K562 (cell line): ENCODE data around the gene KIF1A. TPM values are rescaled to one million over a fixed set of nuclear protein-coding genes. Genes with fewer than 3 reads are reported as not detected.

Experiments
- ATAC-seq: fragments of 200-7000 bp; cut with Tn5 transposase; 3 replicates; pipeline ENCODE4 v1.9.1; 2020; ENCODE audit warnings: moderate library complexity
- BruUV-seq: library from RNA; stranded (reverse); fragments of 400-500 nt; replicated peaks from 2 replicates; lab custom pipeline; 2021; lab: Mats Ljungman, UMichigan
- CTCF ChIA-PET: fragments of 300-600 bp; formaldehyde crosslinking; extraction: SDS; loops from one replicate; lab custom pipeline; 2021; ENCODE audit warnings: low intra/inter-chr PET ratio; lab: Yijun Ruan, JAX
- POLR2A ChIA-PET: fragments of 300-600, 350-650 bp; sonication (Branson Sonifier 250); formaldehyde crosslinking; extraction: SDS; loops from one replicate; lab custom pipeline; 2021; ENCODE audit warnings: antibody characterized with exemption, inconsistent platforms; lab: Yijun Ruan, JAX
- DNase-seq, 4 experiments: peaks; one replicate each; pipeline versions ENCODE4 v3.0.0 to v3.0.0-alpha.2; 2011 to 2018; ENCODE audit warnings: low spot score in 3 of 4, mixed read lengths in 3 of 4; ENCODE audit errors: extremely low read depth in 1 of 4
- FAIRE-seq: peaks from 2 replicates; lab custom pipeline; 2011; peaks lifted over from hg19 to GRCh38; lab: Jason Lieb, UNC
- H2AFZ ChIP-seq: 2 replicates; pipeline ENCODE4 v1.6.0; 2011; ENCODE audit warnings: low read depth, low read length, control low read depth, inconsistent platforms
- H3K27ac ChIP-seq: fragments of 200-600 bp; 3 replicates; pipeline ENCODE4 v1.8.0; 2011; ENCODE audit warnings: low read depth, mild to moderate bottlenecking, control low read depth, inconsistent platforms, low read length, moderate library complexity, mixed read lengths; ENCODE audit errors: extremely low read depth
- H3K27me3 ChIP-seq, 2 experiments: fragments of 300-600 bp in 1 of 2; 2 replicates in 1 of 2; 3 replicates in 1 of 2; pipeline versions ENCODE4 v1.6.0 to v1.8.0; 2011; ENCODE audit warnings: inconsistent platforms in 2 of 2, low read length in 2 of 2, mild to moderate bottlenecking in 1 of 2, mixed read lengths in 1 of 2, moderate library complexity in 1 of 2; ENCODE audit not compliant: control insufficient read depth in 2 of 2, insufficient read depth in 2 of 2
- H3K36me3 ChIP-seq: fragments of 300-600 bp; 3 replicates; pipeline ENCODE4 v1.8.0; 2011; ENCODE audit warnings: mild to moderate bottlenecking, low read length, inconsistent platforms; ENCODE audit not compliant: control insufficient read depth, insufficient read depth
- H3K4me1 ChIP-seq, 2 experiments: fragments of 200-600 bp in 1 of 2; replicated peaks in 1 of 2; 2 replicates in 1 of 2; 3 replicates in 1 of 2; pipeline versions ENCODE4 v1.5.1 to v1.8.0; 2011; ENCODE audit warnings: inconsistent platforms in 2 of 2, low read length in 2 of 2, mild to moderate bottlenecking in 1 of 2, mixed read lengths in 1 of 2, moderate library complexity in 1 of 2; ENCODE audit not compliant: control insufficient read depth in 2 of 2, insufficient read depth in 2 of 2
- H3K4me2 ChIP-seq: 2 replicates; pipeline ENCODE4 v1.6.1; 2011; ENCODE audit warnings: low read length, control low read depth, inconsistent platforms, mixed read lengths; ENCODE audit not compliant: insufficient read depth
- H3K4me3 ChIP-seq: fragments of 200-600 bp; sonication (generic), shearing (Covaris generic); 2 replicates; pipeline ENCODE4 v1.5.1; 2016; ENCODE audit warnings: control low read depth, inconsistent platforms
- H3K79me2 ChIP-seq: fragments of 200-600 bp; 3 replicates; pipeline ENCODE4 v1.8.0; 2011; ENCODE audit warnings: low read length, inconsistent platforms; ENCODE audit not compliant: control insufficient read depth, insufficient read depth
- H3K9ac ChIP-seq, 2 experiments: 2 replicates each; pipeline versions ENCODE4 v1.6.0 to v1.6.1; 2011; ENCODE audit warnings: low read depth in 2 of 2, low read length in 2 of 2, control low read depth in 1 of 2, inconsistent platforms in 1 of 2, mild to moderate bottlenecking in 1 of 2, mixed read lengths in 1 of 2; ENCODE audit not compliant: insufficient read depth in 1 of 2
- H3K9me1 ChIP-seq: one replicate; pipeline ENCODE4 v1.6.0; 2011; ENCODE audit warnings: inconsistent platforms, mild to moderate bottlenecking, low read length, moderate library complexity; ENCODE audit not compliant: control insufficient read depth, insufficient read depth
- H3K9me3 ChIP-seq: replicated peaks from 2 replicates; pipeline ENCODE4 v1.5.1; 2011; ENCODE audit warnings: low read depth, low read length, inconsistent platforms; ENCODE audit not compliant: control insufficient read depth, insufficient read depth
- H4K20me1 ChIP-seq: replicated peaks from 2 replicates; pipeline ENCODE4 v1.6.1; 2011; ENCODE audit warnings: low read length, inconsistent platforms, mixed read lengths; ENCODE audit not compliant: control insufficient read depth, insufficient read depth
- ETV6 ChIP-seq, 3 experiments: fragments of 150-350 bp in 1 of 3; sonication (generic) in 1 of 3; formaldehyde crosslinking in 1 of 3; IDR thresholded peaks; 2 replicates each; pipeline versions ENCODE4 v1.6.1 to v1.8.0; 2014 to 2022; ENCODE audit warnings: borderline replicate concordance in 2 of 3, low read depth in 2 of 3, antibody characterized with exemption in 1 of 3, low read length in 1 of 3, mild to moderate bottlenecking in 1 of 3, missing genetic modification reagents in 1 of 3
- PYGO2 ChIP-seq: fragments of 450-650 bp; IDR thresholded peaks from 2 replicates; pipeline ENCODE4 v1.6.1; 2016; ENCODE audit warnings: mild to moderate bottlenecking, missing genetic modification characterization, moderate library complexity, missing compliant biosample characterization
- ZFP1 ChIP-seq: fragments of 450-650 bp; formaldehyde crosslinking; IDR thresholded peaks from 2 replicates; pipeline ENCODE4 v1.4.0; 2020; ENCODE audit warnings: mild to moderate bottlenecking, mixed read lengths
- WGBS: fragments of 100-300 bp; shearing (Covaris generic); methylation state at CpG from one replicate; pipeline ENCODE4 v1.1.6; 2016; ENCODE audit warnings: low coverage, mixed read lengths; ENCODE audit not compliant: insufficient coverage; ENCODE audit errors: missing lambda C conversion rate; 5-methylcytosine and 5-hydroxymethylcytosine counted together
- in situ Hi-C: fragments of 300-500 bp; cut with MboI; formaldehyde crosslinking; loops from 4 replicates; pipeline ENCODE4 v1.15.0; 2018; ENCODE audit warnings: inconsistent platforms, mixed read lengths
- intact Hi-C: fragments of 100-400 bp; cut with micrococcal nuclease; formaldehyde crosslinking; loops from 2 replicates; pipeline ENCODE4 v1.14.2; 2022
- polyA plus RNA-seq, 8 experiments: library from polyadenylated mRNA; depleted of rRNA in 4 of 8; stranded (reverse) in 5 of 8; unstranded in 3 of 8; fragments of >200 nt; fragmentation: Nextera tagmentation in 2 of 8; fragmentation: Illumina TruSeq in 1 of 8; extraction: Ambion mirVana in 2 of 8; extraction: Trizol in 1 of 8; gene quantifications; 2 replicates each; pipeline versions ENCODE4 v1.2.1 to v1.2.3, GENCODE V29; 2011 to 2014; ENCODE audit warnings: inconsistent platforms in 1 of 8, missing spikeins in 1 of 8
- total RNA-seq, 7 experiments: library from RNA; depleted of rRNA in 6 of 7; stranded (reverse); fragments of >200 nt in 6 of 7; fragmentation: Illumina TruSeq in 2 of 7; extraction: Trizol in 2 of 7; gene quantifications; 2 replicates each; pipeline versions ENCODE4 v1.2.1 to v1.2.3, GENCODE V29; 2011 to 2021; ENCODE audit warnings: low replicate concordance in 1 of 7
- TF ChIP-seq, protein P1 (sequence below): sonication (generic); formaldehyde crosslinking; IDR thresholded peaks from 2 replicates; pipeline ENCODE4 v1.8.1; 2022; ENCODE audit warnings: missing genetic modification reagents
- TF ChIP-seq, protein P2 (sequence below): fragments of 450-650 bp; formaldehyde crosslinking; IDR thresholded peaks from 2 replicates; pipeline ENCODE4 v1.4.0; 2020; ENCODE audit warnings: mild to moderate bottlenecking

KIF1A gene
- total and polyA plus RNA-seq, 9 of the 15 experiments (the other 6 are each of a cell fraction or from before 2014, with no cell fraction given) = 0.07 to 1.4 (median 0.45) TPM; not detected in 2

DNA sequence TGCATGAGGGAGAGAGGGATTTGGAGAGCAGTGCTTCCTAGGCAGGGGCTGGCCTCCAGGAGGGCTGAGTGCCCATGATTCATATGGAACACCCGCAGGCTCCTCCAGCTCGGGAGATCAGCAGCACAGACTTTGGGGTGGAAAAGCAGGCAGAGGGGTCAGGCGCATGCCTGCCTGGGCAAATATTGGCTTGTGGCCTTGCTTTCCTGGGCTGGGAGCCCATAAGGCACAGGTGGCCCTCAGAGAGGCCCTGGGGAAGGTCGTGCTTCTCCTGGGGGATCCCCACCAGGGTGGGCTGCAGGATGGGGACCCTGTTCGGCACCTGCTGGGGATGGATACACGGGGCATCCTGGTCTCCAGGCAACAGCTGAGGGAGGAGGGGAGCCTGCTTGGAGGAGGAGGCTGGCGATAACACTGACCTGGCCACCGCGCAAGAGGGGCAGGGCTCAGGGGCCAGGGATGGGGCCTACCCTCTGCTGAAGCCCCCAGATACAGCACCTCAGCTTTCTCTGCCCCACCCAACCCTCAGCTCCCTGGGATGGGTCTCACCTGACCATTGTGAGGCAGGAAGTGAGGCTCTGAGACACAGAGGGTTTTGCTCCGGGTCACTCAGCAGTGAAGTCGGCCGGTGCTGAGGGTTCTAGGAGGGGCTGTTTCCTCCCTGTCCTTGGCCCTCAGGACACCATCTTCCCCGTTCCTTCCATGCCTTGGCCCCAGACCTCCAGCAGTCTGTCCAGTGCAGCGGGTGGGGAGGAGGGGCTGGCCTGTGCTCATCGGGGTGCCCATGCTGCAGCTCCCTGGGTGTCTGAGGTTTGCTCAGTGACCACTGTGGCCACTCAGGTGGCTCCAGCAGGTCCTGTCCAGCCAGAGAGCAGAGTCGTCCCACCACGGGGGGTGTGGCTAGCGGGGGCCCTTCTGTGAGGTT lies 116.3 kb downstream of the KIF1A start (continued):
- TF ChIP-seq ETV6 (IDR thresholded peaks at IDR 0.05; ENCODE audit: borderline replicate concordance in 1 of 2, low read depth in 2 of 2, low read length in 1 of 2) = no peak
- TF ChIP-seq ETV6 (CRISPR knock-in tag; IDR thresholded peaks at IDR 0.05; ENCODE audit: borderline replicate concordance) = no peak
- TF ChIP-seq ZFP1 (CRISPR knock-in tag) = no peak
- no peak for TF ChIP-seq PYGO2
- TF ChIP-seq, protein P1, sequence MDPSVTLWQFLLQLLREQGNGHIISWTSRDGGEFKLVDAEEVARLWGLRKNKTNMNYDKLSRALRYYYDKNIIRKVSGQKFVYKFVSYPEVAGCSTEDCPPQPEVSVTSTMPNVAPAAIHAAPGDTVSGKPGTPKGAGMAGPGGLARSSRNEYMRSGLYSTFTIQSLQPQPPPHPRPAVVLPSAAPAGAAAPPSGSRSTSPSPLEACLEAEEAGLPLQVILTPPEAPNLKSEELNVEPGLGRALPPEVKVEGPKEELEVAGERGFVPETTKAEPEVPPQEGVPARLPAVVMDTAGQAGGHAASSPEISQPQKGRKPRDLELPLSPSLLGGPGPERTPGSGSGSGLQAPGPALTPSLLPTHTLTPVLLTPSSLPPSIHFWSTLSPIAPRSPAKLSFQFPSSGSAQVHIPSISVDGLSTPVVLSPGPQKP (CRISPR knock-in tag) = no peak

DNA sequence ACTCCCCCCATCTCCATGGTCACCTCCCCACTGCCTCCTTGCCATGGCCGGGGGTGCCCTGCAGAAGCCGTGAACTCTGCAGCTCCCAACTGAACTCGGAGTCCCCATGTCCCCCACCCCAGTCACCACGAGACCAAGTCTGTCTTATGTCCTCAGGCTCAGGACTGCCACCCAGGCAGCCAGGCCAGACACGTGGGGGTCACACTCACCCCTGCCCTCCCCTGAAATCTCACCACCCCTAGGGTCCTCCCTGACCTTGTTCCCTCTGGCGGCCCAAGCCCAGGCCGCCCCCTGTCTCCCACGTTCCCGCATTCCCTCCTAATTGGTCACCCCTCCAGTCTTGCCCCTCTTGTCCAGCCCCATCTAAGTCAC lies 117.4 kb downstream of the KIF1A start:
- H3K4me3 ChIP-seq = no peak overlapping the region
- no peaks in the 10 kb centered on the region for H3K9me1 ChIP-seq
- FAIRE-seq (no peak), ATAC-seq (no peak), DNase-seq (no peak)
- H3K36me3 ChIP-seq = no peaks in the 10 kb centered on the region
- no TSS peak for BruUV-seq
- no peak overlapping the region for H3K9ac ChIP-seq
- H3K9me3 ChIP-seq = no peaks in the 10 kb centered on the region
- H2AFZ ChIP-seq = no peak overlapping the region
- CTCF ChIA-PET = no interaction called here
- no peaks in the 10 kb centered on the region for H4K20me1 ChIP-seq
- in situ Hi-C loops (no loop called here), intact Hi-C loops (loop anchor here (10.0 kb wide), 1 partner anchor 188 kb away; no protein-coding TSS in a partner anchor)
- no peaks in the 10 kb centered on the region for H3K4me1 ChIP-seq
- WGBS = 0% methylated on average over 4 of the region's 9 CpGs
- TF ChIP-seq, protein P2, sequence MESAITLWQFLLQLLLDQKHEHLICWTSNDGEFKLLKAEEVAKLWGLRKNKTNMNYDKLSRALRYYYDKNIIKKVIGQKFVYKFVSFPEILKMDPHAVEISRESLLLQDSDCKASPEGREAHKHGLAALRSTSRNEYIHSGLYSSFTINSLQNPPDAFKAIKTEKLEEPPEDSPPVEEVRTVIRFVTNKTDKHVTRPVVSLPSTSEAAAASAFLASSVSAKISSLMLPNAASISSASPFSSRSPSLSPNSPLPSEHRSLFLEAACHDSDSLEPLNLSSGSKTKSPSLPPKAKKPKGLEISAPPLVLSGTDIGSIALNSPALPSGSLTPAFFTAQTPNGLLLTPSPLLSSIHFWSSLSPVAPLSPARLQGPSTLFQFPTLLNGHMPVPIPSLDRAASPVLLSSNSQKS = no peak
- H3K27me3 ChIP-seq = peaks cover 0 to 47% of the 10 kb centered on the region in 2 experiments; a peak in 4 of 5 replicates
- H3K79me2 ChIP-seq = no peaks in the 10 kb centered on the region
- H3K4me2 ChIP-seq = no peak overlapping the region
- no peak overlapping the region for H3K27ac ChIP-seq
- POLR2A ChIA-PET = no interaction called here
